Measurements from ENCODE around the gene ABCG8.

GRCh38 chr2:43882312-43882711 is 43.5 kb downstream of the ABCG8 start:
- no peak for TF ChIP-seq PATZ1 (CRISPR knock-in tag; IDR thresholded peaks at IDR 0.05; ENCODE audit: borderline replicate concordance)
- TF ChIP-seq POU6F1 (CRISPR knock-in tag; IDR thresholded peaks at IDR 0.05; ENCODE audit: borderline replicate concordance, low read depth), result no peak
- no peak for TF ChIP-seq TCF4 (CRISPR knock-in tag; IDR thresholded peaks at IDR 0.05; ENCODE audit: borderline replicate concordance)
- TF ChIP-seq ZFP30 (CRISPR knock-in tag; IDR thresholded peaks at IDR 0.05), result no peak
- TF ChIP-seq ZNF8 (CRISPR knock-in tag; IDR thresholded peaks at IDR 0.05), result no peak
- no peak for TF ChIP-seq BACH2 (CRISPR knock-in tag; IDR thresholded peaks at IDR 0.05; ENCODE audit: borderline replicate concordance)
- TF ChIP-seq CREB5 (CRISPR knock-in tag; IDR thresholded peaks at IDR 0.05; ENCODE audit: low read depth), result no peak
- TF ChIP-seq CSDC2 (CRISPR knock-in tag; IDR thresholded peaks at IDR 0.05), result no peak
- TF ChIP-seq SNAI2 (CRISPR knock-in tag; IDR thresholded peaks at IDR 0.05), result no peak
- TF ChIP-seq ZC3H10 (CRISPR knock-in tag; IDR thresholded peaks at IDR 0.05), result no peak
- no peak for TF ChIP-seq ZFP3 (CRISPR knock-in tag; IDR thresholded peaks at IDR 0.05)
- TF ChIP-seq TOX (CRISPR knock-in tag; IDR thresholded peaks at IDR 0.05; ENCODE audit: borderline replicate concordance), result no peak
